Stomach smooth muscle (tissue), 2 donors: Measurements from ENCODE around the gene LRRC15.

Source experiments
- H3K27ac ChIP-seq: one replicate; pipeline ENCODE4 v1.7.0; 2013; ENCODE audit warnings: mild to moderate bottlenecking, low read length, inconsistent platforms
- H3K27me3 ChIP-seq, 2 donors: one replicate each; pipeline ENCODE4 v1.7.0; 2013; ENCODE audit warnings: low read length in 2 of 2; ENCODE audit not compliant: insufficient read depth in 2 of 2, control insufficient read depth in 1 of 2
- H3K36me3 ChIP-seq, 2 donors: one replicate each; pipeline ENCODE4 v1.7.0; 2013; ENCODE audit warnings: low read length in 2 of 2; ENCODE audit not compliant: control insufficient read depth in 2 of 2, insufficient read depth in 2 of 2
- H3K4me1 ChIP-seq: one replicate; pipeline ENCODE4 v1.7.0; 2013; ENCODE audit warnings: low read length; ENCODE audit not compliant: control insufficient read depth, insufficient read depth
- H3K4me3 ChIP-seq, 2 donors: one replicate each; pipeline ENCODE4 v1.7.0; 2013; ENCODE audit warnings: low read length in 2 of 2
- H3K9ac ChIP-seq, 2 donors: one replicate each; pipeline ENCODE4 v1.7.0; 2013; ENCODE audit warnings: low read length in 2 of 2, mild to moderate bottlenecking in 1 of 2
- H3K9me3 ChIP-seq, 2 donors: one replicate each; pipeline ENCODE4 v1.7.0; 2013; ENCODE audit warnings: low read length in 2 of 2; ENCODE audit not compliant: control insufficient read depth in 2 of 2
- donor health status: healthy.
- donor health status: Pancreatic carcinoma.

Gene LRRC15

DNA sequence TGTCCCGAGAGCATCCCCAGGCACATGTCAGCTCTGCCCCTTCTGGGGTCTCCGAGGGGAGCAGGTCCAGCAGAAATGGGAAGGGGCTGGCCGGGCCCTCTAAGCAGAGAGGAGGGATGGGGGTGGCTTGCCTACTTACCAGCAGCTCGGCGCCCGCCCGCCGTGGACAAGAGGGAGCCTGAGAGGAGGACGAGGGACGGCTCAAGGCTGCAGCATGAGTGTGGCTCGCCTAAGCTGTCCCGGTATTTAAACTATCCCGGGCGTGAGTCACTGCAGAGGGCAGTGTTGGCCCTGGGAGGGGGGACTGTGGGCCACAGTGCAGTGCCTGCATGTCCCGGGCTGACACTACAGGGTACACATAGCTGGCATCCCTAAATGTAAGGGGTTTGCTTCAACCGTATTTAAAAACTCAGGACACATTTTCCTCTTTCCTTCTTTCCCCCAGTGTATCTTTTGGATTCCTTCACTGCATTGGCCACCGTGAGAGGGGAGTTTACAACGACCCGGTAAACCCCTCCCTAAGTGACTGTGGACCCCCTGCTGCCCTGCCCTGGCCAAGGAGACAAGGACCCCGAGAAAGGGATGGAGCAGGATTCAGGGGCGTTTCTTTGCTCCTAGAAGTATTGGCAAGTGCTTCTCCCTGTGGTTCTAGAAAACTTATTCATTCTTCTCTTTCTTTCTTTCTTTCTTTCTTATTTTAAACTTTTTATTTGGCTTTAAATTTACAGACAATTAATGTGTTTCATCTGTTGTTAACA lies at the start of gene LRRC15:
LRRC15 (minus strand) TSS at position 222 of the 758 bp plus-strand sequence. CDS start 8,700 bp downstream, outside the sequence.
- peaks cover 6 to 11% of the 10 kb centered on the region in 2 donors for H3K27me3 ChIP-seq

DNA sequence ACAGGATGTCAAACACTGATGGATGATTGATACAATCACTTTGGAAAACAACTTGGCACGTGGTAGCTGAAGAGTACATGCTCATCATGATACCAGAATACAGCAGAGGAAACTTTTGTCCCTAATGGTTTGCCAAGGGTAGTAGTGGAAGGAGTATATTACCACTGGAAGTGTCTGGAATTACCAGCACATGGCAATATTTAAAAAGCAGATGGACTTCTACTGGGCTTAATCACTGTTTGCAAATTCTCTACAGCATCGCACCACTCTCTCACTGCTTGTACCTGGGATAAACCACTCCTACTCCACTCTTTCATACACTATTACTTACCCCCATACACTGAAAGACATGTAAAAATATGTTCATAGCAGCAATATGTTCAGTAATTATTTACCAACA lies 49.1 kb upstream of the LRRC15 start:
- Histone ChIP-seq H3K4me1 (no peaks in the 10 kb centered on the region), H3K36me3 (peaks cover 0 to 3% of the 10 kb centered on the region in 2 donors), H3K9me3 (no peaks in the 10 kb centered on the region), H3K9ac (no peak overlapping the region), H3K4me3 (no peak overlapping the region), H3K27ac (no peak overlapping the region), H3K27me3 (no peaks in the 10 kb centered on the region)

More for the DNA sequence above, at the start of gene LRRC15:
- no peak within 1 kb of the TSS for H3K27ac ChIP-seq
- H3K4me3 ChIP-seq: no peak within 1 kb of the TSS
- H3K9me3 ChIP-seq: no peaks in the 10 kb centered on the region
- no peak within 1 kb of the TSS for H3K9ac ChIP-seq
- H3K36me3 ChIP-seq: no peaks in the 10 kb centered on the region
- H3K4me1 ChIP-seq: peaks cover 14% of the 10 kb centered on the region

DNA sequence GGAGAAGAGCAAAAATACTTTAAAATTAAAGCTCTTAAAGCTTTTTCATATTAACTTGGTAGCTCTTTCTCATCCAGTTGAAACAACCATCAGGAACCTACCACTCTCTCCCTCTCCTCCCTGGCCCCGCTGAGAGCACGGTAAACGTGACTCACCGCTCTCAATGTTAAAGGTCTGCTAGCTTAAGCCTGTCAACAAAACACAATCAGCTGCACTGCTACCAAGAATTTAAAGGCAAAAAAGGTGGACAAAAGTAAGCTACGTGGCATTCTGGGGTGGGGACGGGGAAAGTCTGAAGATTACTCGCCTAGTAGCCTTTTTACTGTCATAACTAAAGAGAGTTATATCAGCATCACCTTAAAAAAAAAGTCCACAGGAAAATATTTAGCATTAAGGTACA lies 37.9 kb upstream of the LRRC15 start:
- Histone ChIP-seq H3K9ac (no peak overlapping the region), H3K27me3 (no peaks in the 10 kb centered on the region), H3K9me3 (no peaks in the 10 kb centered on the region), H3K27ac (no peak overlapping the region), H3K36me3 (peaks cover 4 to 10% of the 10 kb centered on the region in 2 donors), H3K4me3 (no peak overlapping the region), H3K4me1 (no peaks in the 10 kb centered on the region)

DNA sequence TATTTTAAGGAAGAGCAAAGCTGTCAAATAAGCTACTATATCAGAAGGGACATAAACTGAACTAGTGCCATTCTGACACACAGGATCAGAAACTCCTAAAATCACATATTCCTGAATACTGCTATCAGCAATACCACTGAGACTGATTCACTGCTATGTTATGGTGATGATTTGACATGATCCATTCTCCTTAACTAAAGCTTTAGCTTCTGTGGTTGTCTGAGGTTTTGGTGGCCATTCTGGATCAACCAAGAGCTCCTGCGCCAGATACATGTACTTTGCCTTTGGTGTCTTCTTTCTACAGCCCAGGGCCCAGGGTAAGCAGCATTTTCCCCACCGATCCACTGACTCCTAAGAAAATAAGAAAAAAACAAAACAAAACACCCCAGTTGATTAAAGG lies 36.2 kb upstream of the LRRC15 start:
- Histone ChIP-seq H3K9me3 (no peaks in the 10 kb centered on the region), H3K4me3 (no peak overlapping the region), H3K36me3 (peaks cover 4 to 10% of the 10 kb centered on the region in 2 donors), H3K9ac (no peak overlapping the region), H3K27ac (no peak overlapping the region), H3K4me1 (no peaks in the 10 kb centered on the region), H3K27me3 (peaks cover 0 to 2% of the 10 kb centered on the region in 2 donors)

DNA sequence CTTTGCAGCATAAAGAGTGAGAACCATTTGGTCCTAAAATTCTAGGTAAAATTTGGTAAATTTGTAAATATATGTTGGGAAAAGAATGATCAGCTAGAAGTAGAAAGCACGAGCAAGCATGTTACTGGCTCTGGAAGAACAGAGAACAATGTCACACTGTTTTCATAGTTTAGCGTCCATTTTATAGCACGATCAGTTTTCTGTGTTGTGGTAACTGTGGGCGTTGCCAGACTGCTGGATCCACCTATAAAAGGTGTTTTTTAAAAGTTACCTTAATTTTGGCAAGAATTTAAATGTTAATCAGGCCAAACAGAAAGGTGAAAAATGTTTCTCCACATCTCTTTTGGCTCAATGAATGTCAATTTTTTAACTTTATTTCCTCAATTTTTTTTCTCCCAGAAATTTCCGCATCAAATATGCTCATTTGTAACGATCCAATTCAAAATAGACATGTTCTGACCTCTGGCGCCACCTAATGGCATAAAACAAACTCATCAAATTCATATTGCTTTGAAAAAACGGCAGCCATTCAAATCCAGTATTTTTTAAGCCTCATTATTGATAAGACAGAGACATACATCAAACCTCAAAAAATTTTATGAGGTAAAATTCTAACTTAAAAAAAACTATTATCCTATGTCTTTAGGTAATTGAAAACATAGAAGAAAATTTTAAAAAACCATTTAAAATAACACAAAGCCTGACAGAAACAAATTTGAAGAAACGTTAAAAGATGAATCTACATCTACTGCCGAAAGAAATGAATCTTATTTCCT lies 35.0 kb upstream of the LRRC15 start:
- no peaks in the 10 kb centered on the region for H3K9me3 ChIP-seq
- peaks cover 4 to 10% of the 10 kb centered on the region in 2 donors for H3K36me3 ChIP-seq
- peaks cover 2 to 3% of the 10 kb centered on the region in 2 donors for H3K27me3 ChIP-seq
- H3K9ac ChIP-seq: no peak overlapping the region
- no peak overlapping the region for H3K4me3 ChIP-seq
- H3K4me1 ChIP-seq: no peaks in the 10 kb centered on the region
- no peak overlapping the region for H3K27ac ChIP-seq

DNA sequence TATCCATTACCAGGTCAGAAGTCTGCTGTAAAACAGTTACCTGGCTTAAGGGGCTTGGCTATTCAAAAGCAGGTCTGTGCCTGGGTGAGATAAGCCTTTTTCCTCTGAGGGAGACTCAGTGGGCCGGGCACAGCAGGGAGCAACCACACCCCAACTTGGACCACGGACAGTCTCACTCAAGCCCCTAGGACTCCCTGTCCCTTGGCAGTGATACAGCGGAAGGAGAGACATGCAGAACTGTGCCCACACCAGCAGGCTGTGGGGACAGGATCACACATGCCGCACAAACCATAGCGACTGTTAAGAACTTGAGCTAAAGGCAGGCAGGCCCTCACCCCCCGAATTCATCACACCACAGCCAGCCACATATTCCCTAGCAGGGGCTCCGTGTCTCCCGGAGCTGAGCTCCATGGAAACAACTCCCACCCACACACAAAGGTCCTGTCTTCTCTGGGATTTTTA lies 32.4 kb upstream of the LRRC15 start:
- Histone ChIP-seq H3K4me1 (peaks cover 8% of the 10 kb centered on the region), H3K27me3 (peaks cover 18 to 22% of the 10 kb centered on the region in 2 donors), H3K9ac (no peak overlapping the region), H3K36me3 (no peaks in the 10 kb centered on the region), H3K4me3 (no peak overlapping the region), H3K27ac (no peak overlapping the region), H3K9me3 (no peaks in the 10 kb centered on the region)

DNA sequence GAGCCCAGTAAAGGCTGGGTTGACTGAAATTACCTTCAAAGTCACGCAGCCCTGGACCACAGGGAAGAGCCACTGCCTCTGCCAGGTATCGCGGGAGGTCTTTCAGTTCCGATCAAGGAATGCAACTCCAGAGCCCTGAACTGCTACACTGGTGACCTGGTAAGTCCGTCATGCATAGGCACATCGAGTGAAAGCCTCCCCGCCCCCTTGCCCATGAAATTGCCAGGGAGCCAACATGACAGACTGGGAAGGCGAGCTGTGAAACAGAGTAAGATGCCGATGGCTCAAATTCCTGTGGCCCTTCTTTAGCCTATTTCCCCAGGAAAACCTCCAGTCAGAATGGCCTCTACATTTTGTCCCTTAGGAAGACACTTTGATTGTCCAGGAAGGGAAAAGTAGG lies 31.8 kb upstream of the LRRC15 start:
- H3K9me3 ChIP-seq: no peaks in the 10 kb centered on the region
- H3K36me3 ChIP-seq: no peaks in the 10 kb centered on the region
- no peak overlapping the region for H3K27ac ChIP-seq
- no peak overlapping the region for H3K4me3 ChIP-seq
- peaks cover 13% of the 10 kb centered on the region for H3K4me1 ChIP-seq
- no peak overlapping the region for H3K9ac ChIP-seq
- peaks cover 18 to 23% of the 10 kb centered on the region in 2 donors for H3K27me3 ChIP-seq

DNA sequence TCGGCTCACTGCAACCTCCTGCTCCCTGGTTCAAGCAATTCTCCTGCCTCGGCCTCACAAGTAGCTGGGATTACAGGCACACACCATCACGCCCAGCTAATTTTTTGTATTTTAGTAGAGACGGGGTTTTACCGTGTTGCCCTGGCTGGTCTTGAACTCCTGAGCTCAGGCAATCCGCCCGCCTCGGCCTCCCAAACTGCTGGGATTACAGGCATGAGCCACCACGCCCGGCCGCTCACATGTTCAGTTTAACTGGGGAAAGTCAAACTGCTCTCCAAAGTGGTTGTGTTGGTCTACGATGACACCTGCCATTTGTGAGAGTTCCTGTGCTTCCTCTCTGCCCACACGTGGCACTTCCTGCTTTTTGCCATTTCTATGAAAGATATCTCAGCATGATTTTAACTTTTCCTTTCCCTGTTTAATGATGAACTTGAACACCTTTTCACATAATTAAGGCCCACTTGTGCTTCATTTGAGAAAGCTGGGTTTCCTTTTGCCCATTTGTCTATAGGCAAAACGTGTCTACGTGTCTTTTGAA lies 30.4 kb upstream of the LRRC15 start:
- no peaks in the 10 kb centered on the region for H3K36me3 ChIP-seq
- H3K4me3 ChIP-seq: no peak overlapping the region
- peaks cover 13% of the 10 kb centered on the region for H3K4me1 ChIP-seq
- peaks cover 22 to 23% of the 10 kb centered on the region in 2 donors for H3K27me3 ChIP-seq
- H3K27ac ChIP-seq: no peak overlapping the region
- H3K9ac ChIP-seq: no peak overlapping the region
- H3K9me3 ChIP-seq: no peaks in the 10 kb centered on the region

DNA sequence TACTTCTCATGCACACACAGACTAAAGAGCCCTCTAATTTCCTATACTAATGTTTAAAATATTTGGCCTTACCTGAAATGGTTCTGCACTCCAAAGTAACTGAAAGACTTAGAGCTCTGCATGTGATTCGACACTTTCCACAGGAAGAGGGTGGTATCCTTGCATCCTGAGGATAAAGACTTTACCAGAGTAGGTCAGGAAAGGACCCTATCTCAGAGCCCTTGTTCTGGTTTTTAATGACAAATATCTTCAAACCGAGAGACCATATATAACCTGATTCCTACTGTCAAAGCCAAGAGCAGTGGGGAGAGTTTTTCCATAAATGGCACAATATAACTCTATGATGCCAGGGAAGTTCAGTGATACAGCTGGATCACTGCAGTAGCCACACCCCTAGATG lies 29.6 kb upstream of the LRRC15 start, which contains the start of gene GP5:
GP5 (minus strand) TSS at position 101 of the 400 bp plus-strand sequence. CDS start 984 bp downstream, outside the sequence.
- Histone ChIP-seq H3K4me3 (peak within 1 kb of the TSS; percentile 3 to 59), H3K9me3 (no peaks in the 10 kb centered on the region), H3K27me3 (peaks cover 22 to 23% of the 10 kb centered on the region in 2 donors), H3K4me1 (peaks cover 13% of the 10 kb centered on the region), H3K27ac (no peak within 1 kb of the TSS), H3K36me3 (no peaks in the 10 kb centered on the region), H3K9ac (no peak within 1 kb of the TSS)

DNA sequence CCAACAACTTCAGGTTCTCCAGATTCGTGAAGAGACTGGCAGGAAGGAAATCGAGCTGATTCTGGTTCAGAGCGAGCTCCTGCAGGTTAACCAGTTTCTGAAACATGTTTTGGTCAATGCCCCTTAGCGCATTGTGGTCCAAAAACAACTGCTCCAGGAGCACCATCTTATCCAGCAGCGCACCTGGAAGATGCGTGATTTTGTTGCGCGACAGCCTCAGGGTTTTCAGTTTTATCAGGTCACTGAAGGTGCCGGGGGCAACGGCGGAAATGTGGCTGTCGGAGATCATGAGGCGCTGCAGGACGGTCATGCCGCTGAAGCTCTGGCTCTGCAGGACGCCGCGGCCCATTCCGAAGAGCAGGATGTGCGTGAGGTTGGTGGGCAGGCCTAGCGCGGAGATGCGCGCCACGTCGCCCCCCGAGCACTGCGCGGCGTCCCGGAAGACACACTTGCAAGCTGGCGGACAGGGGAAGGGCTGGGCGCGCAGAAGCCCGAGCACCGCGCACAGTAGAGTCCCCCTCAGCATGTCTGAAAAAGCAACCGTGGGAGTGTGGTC lies 28.3 kb upstream of the LRRC15 start:
- peaks cover 22 to 23% of the 10 kb centered on the region in 2 donors for H3K27me3 ChIP-seq
- H3K27ac ChIP-seq: no peak overlapping the region
- no peak overlapping the region for H3K9ac ChIP-seq
- peaks cover 13% of the 10 kb centered on the region for H3K4me1 ChIP-seq
- peak overlapping the region; percentile 3 to 59 for H3K4me3 ChIP-seq
- no peaks in the 10 kb centered on the region for H3K9me3 ChIP-seq
- H3K36me3 ChIP-seq: no peaks in the 10 kb centered on the region
